NCI-H446 treated with DMSO at 0.1 percent for 48 hours (cell line): Measurements from ENCODE around the gene CERK.

Source experiments
- DNase-seq: peaks from one replicate; lab custom pipeline; 2025; lab: John Stamatoyannopoulos, UW

CERK gene

DNA sequence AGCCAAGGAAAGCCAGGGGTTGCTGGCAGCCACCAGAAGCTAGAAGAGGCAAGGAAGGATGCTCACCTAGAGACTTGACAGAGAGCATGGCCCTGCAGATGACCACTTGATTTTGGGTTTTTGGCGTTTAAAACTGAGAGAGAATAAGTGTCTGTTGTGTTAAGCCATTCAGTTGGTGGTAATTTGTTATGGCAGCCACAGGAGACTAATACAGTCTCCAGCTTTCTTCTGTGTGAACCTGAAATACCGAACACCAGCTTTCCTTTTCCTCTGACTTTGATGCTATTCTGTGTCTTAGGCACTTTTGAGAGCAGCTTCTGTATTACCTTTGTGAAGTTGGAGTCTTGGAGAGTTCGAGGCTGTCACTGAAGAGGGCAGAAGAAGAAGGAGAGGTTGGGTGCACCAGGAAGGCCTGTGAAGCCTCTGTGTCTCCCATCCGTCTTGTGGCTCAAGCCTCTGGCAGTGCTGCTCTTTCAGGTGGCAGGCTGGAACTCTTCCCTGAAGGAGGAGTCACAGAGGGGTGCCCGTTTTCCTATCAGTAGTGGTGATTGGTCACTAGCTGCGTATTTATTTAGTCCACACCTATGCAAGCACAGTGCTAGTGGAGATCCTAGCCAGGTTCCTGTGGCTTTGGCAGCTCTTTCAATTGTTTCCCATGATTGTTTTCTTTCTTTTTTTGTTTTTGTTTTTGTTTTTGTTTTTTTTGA is 26.9 kb upstream of the CERK start:
- DNase-seq: no peak

DNA sequence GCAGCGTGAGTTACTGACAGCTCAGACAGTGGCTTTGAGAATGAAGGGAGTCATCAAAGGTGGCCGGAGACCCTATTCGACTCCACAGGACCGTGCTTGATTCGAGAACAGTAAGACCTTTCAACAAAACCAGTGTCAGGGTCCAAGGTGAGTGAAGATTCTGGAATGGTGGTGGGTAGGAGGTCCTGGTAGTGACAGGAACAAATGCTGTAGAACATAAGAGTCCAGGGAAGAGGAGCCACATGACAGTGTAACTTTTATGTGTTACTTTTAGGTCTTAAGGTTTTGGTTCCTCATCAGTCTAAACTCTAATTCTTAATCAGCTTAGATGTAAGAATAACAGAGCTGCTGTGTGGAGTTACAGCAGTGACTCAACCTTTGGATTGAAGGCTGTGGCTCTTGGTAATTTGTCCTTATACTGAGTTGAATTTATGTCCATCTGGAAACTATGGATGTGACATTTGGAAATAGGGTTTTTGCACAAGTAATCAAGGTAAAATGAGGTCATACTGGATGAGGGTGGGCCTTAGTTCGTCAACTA is 26.2 kb upstream of the CERK start:
- DNase-seq: no peak

- DNase-seq: no peak
These were observed 25.1 kb upstream of the CERK start for GRCh38 chr22:46763051-46763705.

DNA sequence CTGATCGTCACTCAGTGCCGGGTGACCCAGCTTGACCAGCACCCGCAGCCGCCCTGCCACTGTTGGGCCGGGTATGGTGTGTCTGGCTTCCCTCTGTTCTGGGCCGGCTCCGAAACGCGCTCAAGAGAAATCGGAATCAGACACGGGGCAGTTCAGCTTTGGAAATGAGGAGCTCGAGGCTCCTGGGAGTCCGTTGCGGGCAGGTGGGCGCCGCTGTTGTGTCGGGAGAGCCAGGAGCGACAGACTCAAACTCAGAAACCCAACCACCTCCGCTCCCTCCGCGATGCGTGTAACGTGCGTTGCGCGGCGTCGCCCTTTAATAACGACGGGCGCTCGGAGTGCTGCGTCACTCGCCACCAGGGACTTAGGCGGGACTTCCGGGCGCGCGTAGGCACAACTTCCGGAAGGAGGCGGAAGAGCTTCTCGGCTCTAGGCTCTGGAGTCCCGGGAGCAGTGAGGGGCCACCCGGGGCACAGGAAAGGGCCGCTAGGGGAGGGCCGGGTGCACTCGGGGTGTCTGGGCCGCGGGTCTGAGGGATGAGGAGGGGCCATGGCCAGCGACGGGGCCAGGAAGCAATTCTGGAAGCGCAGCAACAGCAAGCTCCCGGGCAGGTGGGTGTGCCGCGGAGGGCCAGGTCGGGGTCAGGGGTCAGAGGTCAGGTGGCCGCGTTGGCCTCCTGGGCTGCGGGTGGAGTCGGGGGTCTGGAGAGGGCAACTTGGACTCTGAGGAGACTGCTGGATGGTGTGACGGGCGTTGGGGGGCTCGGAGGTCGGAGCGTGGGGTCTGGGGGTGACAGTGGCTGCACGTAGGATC is 24.4 kb upstream of the CERK start, which contains the start of gene TBC1D22A:
Gene TBC1D22A, plus strand, starts transcription at position 413 of the 813 bp plus-strand sequence. Its CDS starts 137 bp downstream, at position 550.
- peak; percentile 84 for DNase-seq

- no peak for DNase-seq
These were observed 23.6 kb upstream of the CERK start for GRCh38 chr22:46761539-46762237.

DNA sequence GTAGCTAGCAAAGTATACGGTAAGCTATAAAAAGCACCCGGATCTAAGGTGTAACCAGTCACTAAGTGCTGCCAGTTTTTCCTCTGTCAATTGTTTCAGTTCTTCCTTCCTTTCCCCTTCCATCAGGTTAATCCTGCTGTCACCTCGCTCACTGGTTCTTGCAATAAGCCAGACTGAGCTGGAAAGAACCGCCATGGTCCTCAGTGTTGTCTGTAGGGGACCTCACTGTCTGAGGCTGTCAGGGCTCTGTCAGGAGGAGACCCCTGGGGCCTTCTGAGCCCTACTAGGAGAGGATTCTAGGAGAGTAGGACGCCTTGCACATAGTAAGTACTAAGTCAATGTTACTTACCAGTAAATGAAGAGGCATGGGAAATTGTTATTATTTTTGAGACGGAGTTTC is 23.0 kb upstream of the CERK start:
- DNase-seq: no peak

- DNase-seq: no peak
These were observed 20.8 kb upstream of the CERK start for GRCh38 chr22:46758867-46759290.

GRCh38 chr22:46758121-46758520 is 20.1 kb upstream of the CERK start:
- DNase-seq: no peak

DNA sequence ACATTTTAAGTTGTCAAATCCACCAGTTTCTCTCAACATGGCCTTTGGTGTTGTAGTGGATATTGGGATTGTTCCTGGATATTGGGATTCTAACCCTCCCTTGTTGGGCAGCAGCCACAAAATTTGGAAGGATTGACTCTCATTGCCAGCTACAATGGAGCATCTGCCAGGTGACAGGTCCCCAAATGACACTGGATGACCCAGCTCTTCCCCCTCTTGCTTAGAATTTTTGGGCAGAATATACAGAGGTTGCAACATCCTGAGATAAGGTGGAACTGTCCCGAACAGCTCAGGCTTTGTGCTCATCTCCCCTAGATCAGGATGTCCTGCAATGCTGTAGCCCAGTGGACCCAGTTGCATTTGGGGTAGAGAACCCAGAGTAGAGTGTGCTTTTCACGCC is 19.1 kb upstream of the CERK start:
- DNase-seq: no peak

GRCh38 chr22:46756097-46756496 is 18.0 kb upstream of the CERK start:
- no peak for DNase-seq

DNA sequence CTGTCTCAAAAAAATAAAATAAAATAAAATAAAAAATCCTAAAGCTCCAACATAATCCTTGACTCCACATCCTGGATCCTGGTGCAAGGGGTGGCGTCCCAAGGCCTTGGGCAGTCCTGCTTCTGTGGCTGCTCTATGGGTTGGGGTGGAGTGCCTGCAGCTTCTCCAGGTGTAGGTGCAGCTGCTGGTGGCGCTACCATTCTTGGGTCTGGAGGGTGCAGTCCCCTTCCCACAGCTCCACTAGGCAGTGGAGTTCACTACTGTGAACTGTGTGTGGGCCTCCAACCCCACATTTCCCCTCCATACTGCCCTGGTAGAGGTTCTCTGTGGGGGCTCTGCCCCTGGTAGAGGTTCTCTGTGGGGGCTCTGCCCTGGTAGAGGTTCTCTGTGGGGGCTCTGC is 17.5 kb upstream of the CERK start:
- no peak for DNase-seq

DNA sequence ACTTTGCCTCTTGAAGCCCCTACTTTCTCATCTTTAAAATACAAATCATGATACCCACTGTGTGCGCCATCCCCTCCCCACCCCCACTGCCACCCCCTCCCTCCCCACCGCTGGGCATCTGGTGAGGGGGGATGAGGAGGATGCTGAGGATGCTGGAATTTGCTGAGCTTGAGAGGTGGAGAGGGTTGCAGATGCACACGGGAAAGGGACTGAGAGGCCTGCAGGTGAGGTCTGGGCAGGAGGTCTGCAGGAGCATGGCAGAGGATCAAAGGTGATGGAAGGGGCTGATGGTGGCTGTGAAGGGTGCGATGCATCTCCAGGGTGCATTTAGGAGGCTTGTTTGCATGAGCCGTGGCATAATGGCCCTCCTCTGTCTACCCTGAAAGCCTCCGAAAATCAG is 16.8 kb upstream of the CERK start:
- no peak for DNase-seq

DNA sequence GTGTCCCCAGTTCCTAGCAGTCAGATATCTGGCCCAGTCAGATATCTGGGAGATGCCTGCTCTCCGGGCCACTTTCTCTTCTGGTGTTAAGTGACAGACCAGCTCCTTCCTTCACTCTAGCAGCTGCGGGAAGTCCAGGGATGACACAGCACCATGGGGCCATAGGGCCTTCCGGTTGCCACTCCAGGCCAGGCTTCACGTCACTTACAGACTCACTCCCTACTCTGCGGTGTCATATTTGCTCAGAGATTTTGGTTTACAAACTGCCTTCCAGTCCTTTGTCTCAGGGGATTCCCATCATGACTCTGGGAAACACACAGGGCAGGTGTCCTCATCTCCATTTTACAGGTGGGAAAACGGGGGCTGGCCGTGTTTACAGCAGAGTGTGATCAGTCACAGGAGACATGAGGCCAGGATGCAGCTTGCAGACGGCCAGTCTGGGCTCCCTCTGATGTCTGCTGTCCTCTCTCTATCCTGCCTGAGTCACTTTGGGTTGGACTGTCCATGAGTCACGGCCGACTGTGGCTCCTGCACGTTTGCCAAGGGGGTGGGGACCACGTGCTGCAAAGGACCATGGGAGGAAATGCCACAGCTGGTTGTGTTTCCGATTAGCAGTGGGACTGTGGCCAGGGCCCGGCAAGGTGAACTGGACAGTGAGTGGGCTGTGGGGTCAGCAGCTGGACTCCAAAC is 16.2 kb upstream of the CERK start:
- DNase-seq: no peak

DNA sequence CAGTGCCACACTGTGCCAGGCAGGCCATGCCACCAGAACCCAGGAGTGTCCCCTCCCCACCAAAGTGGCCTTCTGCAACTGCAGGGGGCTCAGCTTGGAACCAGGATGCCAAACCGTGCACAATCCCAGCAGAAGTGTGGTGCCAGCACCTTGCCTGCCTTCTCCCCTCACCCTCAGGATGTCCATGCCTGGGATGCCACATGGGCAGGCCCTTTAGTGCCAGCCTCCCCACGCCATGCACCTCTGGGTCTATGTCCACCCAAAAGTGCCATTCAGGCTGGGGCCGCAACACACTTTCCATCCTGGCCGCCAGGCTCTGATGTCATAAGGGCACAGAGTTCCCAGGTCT is 15.7 kb upstream of the CERK start:
- DNase-seq: no peak

DNA sequence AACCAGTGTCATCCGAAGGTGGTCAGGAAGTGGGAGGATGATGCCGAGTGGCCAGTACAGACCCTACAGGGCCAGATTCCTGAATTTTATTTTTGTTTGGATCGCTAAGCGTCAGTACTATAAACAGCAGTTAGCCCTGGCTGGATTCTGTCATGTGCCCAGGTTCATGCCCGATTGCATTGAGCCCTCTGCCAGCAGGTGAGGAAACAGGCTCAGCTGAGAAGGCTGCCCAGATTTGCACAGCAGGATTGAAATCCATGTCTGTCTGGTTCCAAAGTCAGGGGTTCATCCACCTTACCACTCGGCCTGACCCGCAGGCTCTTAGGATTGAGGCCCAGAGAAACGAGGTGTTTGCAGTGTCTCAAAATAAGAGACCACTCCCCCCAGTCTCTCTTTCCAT is 15.3 kb upstream of the CERK start:
- no peak for DNase-seq

GRCh38 chr22:46752988-46753310 is 14.9 kb upstream of the CERK start:
- no peak for DNase-seq

GRCh38 chr22:46752286-46752987 is 14.4 kb upstream of the CERK start:
- DNase-seq: no peak

GRCh38 chr22:46750863-46751443 is 12.9 kb upstream of the CERK start:
- DNase-seq: no peak

- DNase-seq: no peak
These were observed 12.4 kb upstream of the CERK start for GRCh38 chr22:46750530-46750800.

DNA sequence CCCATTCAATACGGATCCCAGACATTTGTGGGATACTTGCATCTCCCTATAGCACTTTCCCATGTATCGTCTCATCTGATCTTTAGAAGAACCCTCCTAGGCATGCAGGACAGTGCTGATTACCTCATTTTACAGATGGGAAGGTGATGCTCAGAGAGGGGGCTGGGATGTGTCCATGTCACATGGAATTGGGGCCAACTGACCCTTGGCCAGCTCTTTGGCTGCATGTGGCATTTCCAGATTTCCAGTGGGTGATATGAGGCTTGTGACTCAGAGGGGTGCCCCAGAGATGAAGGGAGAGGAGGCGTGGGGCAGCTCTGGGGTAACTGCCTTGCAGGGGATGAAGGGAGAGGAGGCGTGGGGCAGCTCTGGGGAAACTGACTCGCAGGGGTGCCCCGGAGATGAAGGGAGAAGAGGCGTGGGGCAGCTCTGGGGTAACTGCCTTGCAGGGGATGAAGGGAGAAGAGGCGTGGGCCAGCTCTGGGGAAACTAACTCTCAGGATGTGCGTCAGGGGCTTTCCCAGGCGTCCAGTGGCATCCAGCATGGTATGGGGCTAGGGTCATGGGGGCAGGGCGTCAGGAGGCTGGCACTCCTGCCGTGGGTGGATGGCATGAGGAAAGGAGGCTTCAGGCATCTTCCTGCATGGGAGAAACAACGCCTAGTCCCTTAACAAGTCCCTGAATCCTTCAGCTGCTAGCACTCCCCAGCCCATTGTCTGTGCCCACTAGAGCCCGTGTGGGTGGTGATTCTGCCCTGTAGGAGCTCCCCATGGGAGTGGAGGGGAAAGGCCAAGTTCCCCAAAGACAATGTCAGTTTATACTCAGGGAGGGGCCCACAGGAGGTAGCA is 11.9 kb upstream of the CERK start:
- DNase-seq: no peak
